NOMO-1 treated with dmso at 0.1 percent for 144 hours (cell line): Measurements from ENCODE around the gene YAP1.

ENCODE experiments used
- DNase-seq: peaks from one replicate; lab custom pipeline; 2025; ENCODE audit not compliant: unreplicated experiment; lab: John Stamatoyannopoulos, UW

Gene YAP1

DNA sequence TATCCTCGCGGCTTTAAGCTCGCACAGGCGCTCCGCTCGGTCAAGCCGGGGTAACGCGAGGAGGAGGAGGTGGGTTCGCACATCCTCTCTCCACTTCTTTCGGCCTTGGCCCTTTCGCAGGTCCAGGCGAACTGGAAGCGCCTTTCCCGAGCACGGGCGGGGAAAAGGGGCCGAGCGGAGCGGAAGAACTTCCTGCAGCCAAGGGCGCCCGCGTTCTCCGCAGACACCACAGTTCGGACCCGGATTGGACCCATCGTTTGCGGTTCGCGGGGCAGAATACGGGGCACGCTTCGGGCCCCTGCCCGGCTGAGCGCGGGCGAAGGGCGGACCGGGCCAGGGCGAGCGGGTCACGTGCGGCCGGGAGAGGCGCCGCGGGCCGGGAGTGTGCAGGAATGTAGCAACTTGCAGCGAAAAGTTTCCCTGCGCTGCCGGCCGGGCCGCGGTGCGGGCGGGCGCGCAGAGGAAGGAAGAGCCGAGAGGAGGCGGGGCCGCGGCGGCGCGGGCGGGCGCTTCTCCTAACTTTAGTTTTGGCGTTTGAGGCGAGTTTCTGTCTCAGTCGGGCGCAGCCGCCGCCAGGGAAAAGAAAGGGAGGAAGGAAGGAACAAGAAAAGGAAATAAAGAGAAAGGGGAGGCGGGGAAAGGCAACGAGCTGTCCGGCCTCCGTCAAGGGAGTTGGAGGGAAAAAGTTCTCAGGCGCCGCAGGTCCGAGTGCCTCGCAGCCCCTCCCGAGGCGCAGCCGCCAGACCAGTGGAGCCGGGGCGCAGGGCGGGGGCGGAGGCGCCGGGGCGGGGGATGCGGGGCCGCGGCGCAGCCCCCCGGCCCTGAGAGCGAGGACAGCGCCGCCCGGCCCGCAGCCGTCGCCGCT, at the start of gene YAP1:
Gene YAP1, plus strand, starts transcription at position 552 of the 865 bp plus-strand sequence. CDS start 402 bp downstream, outside the sequence.
- DNase-seq, result peak; percentile 77

DNA sequence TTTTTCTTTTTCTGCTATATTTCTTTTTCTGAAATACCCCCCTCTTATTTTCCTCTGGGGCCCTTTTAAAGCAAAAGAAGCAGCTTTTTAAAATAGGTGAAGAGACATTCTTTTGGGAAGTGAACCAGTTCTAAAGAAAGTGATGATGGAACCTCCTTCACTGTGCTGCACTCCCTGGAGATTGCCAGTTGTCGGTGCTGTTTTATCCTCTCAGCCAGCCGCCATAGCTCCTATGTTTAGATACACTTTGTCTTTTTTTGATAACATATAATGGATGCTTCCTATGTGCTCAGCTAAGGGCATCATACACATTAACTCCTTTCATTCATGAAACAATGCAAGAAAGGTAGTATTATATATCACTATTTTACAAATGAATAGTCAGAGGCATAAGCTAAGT, 49.0 kb upstream of the YAP1 start:
- no peak for DNase-seq

DNA sequence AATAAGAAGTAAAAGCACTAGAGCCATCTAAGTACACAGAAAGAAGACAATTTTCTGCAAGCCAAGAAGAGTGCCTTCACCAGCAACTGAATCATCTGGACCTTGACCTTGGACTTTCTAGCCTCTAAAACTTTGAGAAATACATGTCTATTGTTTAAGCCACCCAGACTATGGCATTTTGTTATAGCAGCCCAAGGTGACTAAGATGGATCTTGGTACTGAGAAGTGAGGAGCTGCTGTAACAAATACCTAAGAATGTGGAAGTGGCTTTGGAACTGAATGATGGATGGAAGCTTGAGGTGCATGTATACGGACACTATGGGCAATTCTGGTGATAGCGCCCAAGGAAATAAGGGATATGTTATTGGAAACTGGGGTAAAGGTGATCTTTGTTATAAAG, 48.1 kb upstream of the YAP1 start:
- DNase-seq, result no peak

DNA sequence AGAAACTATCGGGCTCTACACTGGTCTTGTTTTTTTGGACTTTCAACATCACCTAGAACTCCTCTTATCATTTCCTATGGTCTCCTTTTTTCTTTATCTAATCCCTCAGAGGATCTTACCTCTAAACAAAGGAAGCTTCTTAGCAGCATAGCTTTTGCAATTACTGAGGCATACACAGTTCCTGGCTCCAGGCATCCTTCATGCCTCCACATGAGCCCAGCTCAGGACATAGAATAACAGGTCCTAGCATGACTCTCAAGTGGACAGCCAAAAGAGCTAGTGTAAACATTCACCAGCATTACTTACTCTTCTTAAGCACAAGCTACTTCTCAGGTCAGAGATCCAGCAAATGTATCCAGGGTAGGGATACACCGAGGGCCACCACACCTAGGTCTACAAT, 45.9 kb upstream of the YAP1 start:
- DNase-seq, result no peak

DNA sequence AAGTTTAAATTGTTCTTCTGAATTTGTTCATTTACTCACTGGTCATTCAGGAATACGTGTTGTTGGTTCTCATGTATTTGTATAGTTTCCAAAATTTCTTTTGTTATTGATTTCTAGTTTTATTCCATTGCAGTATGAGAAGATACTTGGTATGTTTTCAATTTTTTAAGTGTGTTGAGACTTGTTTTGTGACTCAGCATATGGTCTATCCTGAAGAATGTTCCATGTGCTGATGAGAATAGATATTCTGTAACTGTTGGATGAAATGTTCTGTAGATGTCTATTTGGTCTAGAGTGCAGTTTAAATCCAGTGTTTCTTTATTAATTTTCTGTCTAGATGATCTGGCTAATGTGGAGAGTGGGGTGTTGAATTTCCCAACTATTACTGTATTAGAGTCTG, 39.5 kb upstream of the YAP1 start:
- DNase-seq, result no peak

DNA sequence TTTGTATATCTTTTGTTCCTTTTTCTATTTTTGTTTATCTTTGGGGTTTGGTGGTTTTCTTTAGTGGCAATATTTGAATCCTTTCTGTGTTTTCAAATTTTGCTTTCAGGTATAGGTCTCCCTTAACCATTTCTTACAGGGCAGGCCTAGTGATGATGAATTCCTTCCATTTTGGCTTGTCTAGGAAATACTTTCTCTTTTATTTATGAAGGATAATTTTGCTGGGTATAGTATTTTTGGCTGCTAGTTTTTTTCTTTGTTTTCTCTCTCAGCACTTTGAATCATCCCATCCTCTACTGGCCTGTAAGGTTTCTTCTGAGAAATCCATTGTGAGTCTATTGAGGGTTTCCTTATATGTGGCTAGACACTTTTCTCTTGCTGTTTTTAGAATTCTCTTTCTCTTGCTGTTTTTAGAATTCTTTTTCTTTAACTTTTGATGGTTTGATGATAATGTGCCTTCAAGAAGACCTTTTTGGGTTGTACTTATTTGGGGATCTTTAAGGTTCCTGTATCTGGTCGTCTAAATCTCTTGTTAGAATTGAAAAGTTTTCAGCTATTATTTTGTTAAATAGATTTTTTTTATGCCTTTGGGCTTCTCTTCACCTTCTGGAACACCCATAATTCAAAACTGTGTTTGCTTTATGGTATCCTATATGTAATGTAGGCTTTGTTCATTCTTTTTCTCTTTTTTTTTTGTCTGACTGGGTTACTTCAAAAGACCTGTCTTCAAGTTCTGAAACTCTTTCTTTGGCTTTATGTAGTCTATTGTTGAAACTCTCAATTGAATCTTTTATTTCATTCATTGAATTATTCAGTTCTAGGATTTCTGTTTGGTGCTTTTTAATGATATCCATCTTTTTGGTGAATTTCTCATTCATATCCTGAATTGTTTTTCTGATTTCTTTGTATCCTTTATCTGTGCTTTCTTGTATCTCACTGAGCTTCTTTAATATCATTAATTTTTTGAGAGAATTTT, 38.5 kb upstream of the YAP1 start:
- no peak for DNase-seq

DNA sequence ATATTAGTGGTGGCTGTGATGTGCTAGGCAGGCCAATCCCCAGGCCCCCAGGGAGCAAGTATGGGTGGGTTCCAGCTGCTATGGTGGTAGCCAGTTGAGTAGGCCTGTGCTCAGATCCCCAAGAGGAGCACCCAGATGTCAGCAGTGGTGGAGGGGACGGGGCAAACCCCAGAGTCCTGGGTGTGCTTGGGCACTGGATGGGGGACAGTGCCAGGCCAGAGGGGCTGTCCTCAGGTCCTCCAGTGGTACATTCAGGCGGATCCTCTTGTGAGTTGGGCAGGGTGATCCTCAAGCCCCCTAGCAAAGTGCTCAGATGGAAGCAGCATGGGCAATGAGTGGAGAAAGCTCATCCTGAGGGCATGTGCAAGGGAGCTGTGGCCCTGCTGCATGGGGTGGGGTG, 37.0 kb upstream of the YAP1 start:
- no peak for DNase-seq

DNA sequence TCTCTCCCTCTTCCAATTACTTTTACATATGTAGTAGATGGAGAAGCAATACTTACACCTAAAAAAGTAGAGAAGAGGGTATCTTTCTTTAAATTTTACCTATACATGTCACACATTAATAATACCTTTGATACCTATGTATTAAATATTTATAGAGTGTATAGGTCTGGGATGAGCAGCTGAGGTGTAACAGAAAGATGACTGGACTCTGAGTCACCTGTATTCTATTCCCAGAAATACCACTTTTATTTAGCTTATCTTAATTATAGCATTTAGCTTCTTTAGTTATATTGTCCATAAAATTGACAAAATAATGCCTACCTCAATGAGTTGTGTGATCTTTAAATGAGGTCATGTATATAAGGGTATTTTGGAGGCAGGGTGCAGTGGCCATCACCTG, 30.6 kb upstream of the YAP1 start:
- DNase-seq, result no peak

DNA sequence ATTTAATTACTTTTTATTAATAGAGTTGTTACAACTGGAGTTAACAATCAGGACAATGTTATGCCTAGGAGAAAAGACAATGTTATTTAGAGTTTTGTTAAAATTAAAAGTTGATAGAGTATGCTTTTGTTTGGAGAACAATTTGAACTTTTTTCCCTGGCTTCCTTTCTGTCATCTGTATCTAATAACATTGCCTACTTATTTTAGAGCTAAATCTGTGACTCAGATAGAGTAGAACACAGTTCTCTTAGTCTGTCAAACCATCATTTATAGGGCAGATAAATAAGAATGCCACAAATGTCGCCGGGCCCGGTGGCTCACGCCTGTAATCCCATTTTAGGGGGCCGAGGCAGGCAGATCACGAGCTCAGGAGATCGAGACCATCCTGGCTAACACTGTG, 28.9 kb upstream of the YAP1 start:
- DNase-seq, result no peak

DNA sequence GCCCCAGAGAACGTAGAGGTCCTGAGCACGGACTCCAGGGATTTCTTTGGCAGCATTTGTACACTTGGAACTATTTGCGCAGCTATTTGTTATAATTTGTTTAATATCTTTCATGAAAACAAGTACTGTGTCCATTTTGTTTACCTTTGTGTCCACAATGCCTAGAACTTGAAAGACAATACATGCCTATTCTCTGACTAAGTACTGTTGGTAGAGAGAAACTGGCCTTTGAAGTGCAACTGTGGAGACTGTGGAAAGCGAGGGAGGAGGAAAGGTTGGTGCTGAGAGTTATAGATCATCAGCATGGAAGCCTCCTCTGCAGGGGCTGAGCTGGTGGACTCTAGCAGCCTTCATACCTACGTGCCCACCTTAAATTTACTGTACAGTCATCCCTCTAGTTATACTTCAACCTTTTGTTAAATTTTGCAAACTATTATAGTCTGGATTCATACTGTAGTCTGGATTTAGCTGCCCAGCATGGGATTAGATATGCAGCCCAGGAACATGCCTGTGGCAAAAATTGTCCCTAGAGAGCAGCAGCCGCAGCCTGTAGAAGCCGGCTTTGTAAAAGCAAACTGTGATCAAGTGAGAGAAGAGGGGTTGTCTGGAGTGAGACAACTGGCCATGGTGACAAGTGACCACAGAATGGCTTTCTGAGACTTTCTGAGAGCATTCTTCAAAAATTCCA, 24.2 kb upstream of the YAP1 start:
- no peak for DNase-seq

DNA sequence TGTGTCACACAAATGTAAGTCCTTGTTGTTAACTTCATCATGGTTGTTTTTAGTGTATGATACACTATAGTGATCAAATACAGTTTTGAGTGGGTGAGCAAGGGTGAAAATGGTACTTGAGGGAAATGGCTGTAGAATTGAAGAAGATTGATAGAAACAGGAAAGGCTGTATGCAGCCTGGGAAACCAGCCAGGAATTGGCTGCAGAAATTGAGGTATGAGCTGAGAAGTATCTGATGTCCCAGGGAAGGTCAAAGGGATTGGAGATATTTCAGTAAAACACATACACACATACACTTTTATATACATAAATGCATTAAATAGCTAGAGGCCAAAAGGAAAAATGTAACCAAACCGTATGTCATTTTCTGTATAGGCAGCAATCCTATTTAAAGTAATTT, 13.1 kb upstream of the YAP1 start:
- no peak for DNase-seq

DNA sequence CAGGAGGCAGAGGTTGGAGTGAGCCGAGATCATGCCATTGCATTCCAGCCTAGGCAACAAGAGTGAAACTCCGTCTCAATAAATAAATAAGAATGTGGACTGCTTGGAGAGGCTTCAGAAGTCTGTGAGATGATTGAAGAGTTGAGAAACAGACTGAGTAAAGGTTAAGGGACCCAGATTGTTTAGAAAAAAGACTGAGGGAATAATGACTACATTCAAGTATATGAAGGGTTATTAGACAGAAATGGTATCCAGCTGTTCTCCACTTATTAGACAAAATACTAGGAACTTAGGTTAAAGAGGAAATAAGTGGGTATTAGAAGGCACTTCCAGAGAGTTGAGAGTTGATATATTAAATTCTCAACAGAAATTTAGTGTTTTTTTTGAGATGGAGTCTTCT, 10.5 kb upstream of the YAP1 start:
- DNase-seq, result no peak

DNA sequence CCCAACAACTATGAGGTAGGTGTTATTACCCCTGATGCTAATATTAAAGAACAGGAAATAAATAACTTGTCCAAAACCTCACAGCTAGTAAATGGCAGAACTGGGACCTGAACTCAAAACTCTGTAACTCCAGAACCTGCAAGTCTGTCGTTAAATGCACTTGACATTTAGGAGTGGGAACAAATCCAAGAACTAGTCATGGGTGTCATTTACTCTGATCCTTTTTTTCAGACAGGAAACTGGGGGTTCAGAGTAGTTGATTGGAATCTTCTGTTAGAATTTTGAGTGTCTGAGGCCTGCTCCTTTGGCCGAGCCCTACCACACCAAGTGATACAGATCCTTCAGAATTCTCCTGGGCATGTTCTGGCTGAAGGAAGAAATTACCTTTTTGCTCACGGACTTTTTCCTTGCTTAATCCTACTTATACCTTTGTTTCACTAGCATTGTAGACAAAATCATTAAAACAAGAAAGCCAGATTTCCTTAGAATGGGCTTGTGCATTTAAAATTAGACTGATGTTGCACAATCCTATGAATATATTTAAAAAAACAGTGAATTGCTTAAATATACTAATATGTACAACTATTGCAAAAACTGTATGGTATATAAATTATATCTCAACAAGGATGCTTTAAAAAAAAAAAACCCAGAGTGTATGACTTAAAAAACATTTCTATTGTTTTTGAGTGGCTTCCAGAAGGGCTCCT, 1.4 kb upstream of the YAP1 start:
- no peak for DNase-seq

DNA sequence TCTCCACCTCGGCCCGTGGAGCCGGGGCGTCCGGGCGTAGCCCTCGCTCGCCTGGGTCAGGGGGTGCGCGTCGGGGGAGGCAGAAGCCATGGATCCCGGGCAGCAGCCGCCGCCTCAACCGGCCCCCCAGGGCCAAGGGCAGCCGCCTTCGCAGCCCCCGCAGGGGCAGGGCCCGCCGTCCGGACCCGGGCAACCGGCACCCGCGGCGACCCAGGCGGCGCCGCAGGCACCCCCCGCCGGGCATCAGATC, 439 bp downstream of the YAP1 start:
- DNase-seq, result no peak

DNA sequence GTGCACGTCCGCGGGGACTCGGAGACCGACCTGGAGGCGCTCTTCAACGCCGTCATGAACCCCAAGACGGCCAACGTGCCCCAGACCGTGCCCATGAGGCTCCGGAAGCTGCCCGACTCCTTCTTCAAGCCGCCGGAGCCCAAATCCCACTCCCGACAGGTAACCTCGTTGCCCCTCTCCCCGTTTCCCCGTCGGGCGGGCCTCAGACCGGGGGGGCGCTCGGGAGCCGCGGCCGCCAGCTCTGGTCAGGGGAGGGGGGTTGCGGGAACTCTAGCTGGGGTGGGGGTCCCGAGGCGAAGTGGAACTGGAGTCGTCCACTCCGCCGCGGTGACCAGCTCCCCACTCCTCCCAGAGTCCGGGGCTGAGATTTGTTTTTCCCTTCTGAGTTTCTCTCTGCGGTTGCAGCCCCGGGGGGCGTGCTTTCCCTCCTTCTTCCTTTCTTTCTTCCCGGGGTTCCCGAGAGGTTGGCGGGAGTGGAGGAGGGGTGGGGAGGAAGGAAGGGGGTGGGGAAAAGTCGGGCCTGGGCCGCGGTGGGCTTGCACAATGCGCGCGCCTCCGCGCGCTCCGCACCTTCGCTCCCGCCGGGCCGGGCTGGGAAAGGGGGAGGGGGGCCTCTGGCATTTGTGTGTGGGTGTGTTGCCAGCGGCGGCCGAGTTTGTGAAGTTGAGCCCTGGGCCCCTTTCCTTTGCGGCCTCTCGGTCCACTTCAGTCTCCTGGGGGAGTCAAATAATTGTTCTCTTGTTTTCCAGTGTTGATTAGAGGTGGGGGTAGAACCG, 952 bp downstream of the YAP1 start:
- DNase-seq, result no peak

DNA sequence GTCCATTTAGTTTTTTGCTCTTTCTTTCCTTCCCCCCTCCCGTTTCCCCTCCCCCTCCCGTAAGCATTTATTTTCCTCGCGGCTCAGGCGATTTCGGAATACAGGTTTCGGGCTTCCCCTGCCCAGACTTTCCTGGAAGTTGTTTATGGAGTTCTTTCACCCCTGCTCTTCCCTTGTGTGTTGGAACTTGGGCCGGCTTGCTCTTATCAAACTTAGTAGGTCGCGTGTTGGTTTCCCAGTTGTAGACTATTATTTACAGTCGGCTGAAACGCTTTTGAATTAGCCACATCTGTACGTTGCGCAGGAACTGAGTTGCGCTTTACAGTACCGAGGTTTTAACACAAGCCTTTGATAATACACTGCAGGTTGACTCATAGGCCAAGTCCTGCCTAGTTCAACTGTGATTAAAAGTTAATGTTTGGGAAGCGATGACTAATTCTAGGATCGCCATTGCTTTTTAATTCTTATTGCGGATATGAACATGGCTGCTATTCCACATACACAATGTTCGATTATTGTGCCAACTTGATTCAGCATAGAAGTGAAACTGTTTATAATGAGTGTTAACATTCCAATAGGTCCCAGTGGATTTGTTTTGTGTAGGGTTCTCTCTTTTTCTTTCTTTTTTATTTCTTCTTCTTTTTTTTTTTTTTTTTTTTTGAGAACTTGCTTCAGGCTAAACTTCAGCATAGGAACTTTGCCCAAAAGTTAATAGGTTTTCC, 1.7 kb downstream of the YAP1 start:
- no peak for DNase-seq

DNA sequence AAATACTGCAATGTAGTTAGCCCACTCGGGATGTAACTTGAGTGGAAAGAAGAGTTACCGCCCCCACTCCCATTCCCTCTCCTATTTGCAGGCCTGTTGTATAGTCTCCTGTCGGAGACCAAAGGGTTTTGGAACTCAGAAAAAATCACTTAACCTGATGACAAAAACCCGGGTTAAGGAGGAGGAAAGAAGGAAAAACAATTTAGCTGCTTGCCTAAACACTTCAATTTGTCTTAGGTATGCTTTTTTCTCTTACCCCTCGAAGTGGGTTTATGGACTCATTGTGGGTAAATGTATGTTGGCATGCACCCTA, 2.2 kb downstream of the YAP1 start:
- no peak for DNase-seq

DNA sequence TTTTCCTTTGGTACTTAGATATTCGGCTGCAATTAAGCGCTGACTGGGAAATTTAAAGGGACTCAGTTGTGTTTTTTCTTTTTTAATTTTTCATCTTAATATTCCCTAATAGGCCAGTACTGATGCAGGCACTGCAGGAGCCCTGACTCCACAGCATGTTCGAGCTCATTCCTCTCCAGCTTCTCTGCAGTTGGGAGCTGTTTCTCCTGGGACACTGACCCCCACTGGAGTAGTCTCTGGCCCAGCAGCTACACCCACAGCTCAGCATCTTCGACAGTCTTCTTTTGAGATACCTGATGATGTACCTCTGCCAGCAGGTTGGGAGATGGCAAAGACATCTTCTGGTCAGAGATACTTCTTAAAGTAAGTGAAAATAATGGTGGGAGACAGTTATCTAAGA, 3.8 kb downstream of the YAP1 start:
- DNase-seq, result no peak

DNA sequence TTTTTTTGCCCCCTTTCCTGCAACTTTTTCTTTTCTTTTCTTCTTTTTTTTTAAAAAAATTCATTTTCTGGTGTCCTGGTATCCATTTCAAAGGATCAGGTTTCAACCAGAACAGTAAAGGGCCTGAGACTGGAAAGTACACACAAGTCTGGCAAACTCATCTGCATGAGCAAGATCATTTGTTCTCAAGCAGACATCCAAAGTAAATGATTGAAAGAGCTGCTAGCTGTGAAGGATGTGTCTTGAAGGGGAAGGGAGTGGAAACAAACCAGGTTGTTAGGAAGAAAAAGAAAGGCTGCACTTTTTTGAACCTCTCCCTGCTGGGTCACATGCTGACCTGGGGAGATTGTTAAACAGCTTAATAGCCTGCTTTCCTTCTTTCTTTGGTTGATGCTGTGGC, 5.3 kb downstream of the YAP1 start:
- no peak for DNase-seq
